Colon (tissue), 2 donors: ENCODE measurements around the gene NHERF2.

Experiments
- FAIRE-seq: peaks from 2 replicates; lab custom pipeline; 2012; peaks lifted over from hg19 to GRCh38; lab: Jason Lieb, UNC
- donor health status: control.
- donor health status: control.

NHERF2 gene

DNA sequence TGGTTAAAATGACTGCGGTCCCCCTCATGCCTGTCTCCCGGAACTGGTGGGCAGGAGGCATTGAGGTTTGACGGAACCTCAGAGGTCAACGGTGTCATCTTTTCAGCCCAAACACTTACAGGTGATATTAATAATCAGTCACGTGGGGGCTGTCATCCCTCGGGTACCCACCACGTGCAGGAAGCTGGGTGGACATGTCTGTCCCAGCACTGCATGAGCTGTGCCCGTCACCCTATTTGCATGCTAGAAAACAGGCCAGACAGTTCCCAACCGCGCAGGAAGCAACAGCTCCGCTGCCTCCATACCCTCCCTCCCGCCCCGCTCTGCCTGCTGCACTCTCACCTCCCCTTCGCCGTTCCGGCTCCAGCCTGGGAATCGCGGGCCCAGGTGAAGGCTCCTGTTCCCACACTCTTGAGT, 35.6 kb upstream of the NHERF2 start:
- no peak for FAIRE-seq

DNA sequence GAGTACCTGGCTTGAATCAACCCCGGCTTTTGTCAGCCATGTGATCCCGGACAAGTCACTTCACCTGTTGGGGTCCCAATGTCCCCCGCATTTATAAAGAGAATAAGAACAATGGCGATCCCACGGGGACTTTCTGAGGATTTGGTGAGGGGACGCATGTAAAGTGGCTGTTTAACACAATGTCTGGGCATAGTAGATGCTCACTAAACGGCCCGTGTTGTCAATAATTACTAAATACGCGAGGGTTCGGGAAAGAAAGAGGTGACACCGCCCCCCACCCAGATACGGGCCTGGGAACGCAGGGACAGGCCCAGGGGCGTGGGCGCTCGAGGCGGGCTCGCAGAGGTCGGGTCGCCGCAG, 35.1 kb upstream of the NHERF2 start:
- no peak for FAIRE-seq

DNA sequence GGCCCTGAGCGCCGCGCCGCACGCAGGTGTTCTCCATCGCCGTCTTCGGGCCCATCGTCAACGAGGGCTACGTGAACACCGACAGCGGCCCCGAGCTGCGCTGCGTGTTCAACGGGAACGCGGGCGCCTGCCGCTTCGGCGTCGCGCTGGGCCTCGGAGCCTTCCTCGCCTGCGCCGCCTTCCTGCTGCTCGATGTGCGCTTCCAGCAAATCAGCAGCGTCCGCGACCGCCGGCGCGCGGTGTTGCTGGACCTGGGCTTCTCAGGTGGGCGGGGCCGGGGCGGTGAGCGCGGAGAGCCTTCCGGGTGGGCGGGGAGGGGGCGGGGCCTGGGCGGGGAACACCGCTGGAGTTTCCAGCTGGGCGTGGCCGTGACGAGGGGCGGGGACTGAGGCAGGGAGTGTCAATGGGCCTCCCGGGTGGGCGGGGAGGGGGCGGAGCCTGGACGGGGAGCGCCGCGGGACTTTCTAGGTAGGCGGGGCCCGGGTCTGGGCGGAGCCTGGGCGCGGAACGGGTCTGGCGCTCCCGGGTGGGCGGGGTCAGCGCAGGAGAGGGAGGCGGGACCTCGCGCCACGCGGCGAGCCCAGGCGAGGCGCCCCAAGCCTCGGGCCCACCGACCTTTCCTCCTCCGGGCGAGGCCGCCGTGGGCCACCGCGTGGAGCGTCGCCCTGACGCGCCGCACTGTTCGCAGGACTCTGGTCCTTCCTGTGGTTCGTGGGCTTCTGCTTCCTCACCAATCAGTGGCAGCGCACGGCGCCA, 34.6 kb upstream of the NHERF2 start:
- FAIRE-seq = no peak

DNA sequence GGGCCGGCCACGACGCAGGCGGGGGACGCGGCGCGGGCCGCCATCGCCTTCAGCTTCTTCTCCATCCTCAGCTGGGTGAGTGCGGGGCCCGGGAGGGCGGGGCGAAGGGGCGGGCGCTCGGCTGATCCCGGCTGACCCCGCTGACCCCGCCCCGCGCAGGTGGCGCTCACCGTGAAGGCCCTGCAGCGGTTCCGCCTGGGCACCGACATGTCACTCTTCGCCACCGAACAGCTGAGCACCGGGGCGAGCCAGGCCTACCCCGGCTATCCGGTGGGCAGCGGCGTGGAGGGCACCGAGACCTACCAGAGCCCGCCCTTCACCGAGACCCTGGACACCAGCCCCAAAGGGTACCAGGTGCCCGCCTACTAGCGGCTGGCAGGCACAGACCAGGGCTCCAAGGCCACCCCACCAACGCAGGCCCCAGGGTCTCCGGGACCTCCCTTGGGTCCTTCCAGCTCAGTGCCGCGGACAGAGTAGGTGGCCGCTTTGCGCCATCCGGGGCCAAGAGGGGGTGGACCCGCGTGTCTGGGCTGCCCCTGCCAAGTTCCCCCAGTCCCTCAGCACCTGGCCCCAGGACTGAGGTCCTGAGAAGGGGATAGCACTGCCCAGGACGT, 33.9 kb upstream of the NHERF2 start:
- no peak for FAIRE-seq

DNA sequence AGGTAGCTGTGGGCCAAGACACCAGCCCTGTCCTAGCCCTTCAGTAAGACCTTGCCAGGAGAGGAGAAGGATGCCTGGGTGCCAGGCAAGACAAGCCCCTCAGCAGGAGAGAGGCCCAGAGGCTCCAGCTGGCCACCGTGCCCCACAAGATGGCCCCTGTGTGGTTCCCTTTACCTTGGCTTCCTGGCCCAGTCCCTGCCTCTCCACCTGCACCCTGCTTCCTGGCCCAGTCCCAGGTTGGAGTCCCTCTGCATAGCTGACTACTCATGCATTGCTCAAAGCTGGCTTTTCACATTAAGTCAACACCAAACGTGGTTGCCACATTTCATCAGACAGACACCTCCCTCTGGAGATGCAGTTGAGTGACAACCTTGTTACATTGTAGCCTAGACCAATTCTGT, 33.0 kb upstream of the NHERF2 start:
- no peak for FAIRE-seq

DNA sequence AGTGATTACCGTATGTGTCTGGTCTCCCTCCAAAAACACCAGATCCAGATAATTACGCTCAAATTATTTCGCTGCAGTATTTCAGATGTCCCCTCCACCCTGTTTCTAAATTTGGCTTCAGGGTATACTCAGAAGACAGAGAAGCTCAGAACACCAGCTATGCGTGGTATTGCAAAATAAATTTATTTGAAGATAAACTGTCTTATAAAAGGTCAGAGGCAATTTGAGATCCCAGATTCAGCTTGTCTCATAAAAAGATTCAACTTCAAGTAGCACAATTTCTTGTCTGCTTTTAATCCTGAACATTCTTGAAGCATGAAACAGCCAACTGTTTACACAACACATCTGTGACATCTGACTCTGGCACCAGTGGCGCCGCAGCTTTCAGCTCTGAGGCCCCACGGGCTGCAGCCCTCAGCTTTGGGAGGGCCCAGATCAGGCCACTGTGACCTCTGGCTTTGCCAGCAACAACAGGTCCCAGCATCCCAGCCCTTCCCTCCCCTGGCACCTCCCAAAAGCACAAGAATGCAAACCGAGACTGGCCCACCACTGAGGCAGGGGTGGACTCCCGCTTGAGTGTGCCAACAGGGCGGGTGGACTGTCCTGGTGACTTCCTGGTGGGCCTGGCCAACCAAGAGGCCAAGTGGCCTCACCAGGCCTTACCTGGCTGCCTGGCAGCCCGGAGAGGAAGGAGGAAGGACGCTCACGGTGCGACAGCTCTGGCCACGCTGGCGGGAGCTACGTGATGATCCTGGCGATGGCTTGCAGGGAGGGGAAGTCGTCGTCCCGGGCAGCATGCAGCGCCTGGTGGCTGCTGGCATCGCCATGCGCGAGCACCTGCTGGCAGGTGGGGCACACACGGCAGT, 29.0 kb upstream of the NHERF2 start:
- no peak for FAIRE-seq

DNA sequence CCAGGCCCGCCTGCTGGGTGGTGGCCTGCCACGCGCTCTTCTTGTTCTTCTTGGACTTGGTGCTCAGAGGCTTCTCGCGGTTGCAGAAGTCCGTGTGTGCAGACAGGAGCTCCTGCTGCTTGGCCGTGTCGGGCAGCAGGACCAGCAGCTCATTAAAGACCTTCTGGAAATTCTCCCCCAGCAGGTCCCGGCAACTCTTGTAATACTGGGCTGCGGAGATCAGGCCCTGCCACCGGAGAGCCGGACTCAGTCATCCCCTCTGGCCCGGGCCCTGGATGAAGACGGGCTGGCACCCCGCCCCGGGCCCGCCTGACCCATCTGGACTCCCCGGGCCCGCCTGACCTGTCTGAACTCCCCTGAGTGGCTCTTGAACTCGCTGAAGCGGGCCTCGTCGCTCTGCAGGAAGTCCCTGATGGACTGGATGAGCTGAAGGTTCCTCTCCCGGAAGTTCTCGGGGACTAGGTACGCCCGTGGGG, 28.3 kb upstream of the NHERF2 start:
- no peak for FAIRE-seq

DNA sequence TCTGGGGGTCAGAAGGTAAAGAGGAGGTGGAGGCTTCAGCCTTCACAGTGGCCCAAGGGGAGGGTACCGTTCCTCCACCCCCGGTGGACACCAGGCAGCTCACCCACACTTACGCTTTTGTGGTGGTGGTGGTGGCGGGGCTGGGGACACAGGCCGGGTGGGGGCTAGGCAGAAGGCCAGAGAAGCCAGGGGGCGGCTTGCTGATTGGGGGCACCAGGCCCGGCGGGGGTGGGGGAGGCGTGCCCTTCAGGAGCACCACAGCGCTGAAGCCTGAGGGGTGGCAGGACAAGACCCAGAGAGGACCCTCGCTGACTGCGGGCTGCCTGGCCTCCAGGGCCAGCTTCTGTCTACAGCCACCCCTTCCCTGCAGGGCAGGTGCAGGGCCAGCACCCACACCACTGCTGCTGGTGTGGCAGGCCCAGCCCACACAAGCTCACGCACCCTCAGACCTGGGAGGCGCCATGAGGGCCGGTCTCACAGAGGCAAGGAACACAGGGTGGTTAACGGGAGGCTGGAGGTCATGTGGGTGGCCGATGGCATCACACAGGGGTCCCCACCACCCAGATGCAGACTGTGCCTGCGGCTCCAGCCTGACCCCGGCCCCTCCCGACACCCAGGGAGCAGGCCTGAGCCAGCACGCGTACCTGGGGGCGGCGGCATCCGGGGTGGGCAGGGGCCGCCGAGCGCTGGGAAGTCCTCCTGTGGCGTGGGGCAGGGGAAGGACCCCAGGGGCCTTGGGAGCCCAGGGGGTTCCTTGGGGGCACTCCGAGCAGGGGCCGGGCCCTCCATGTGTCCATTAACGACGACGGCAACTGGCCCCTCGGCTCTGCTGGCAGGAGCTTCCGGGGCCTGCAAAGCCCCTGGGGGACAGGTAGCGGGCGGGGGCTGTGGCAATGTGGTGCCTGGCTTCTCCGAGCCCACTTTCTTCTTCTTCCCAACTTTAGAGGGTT, 27.6 kb upstream of the NHERF2 start:
- FAIRE-seq = no peak

DNA sequence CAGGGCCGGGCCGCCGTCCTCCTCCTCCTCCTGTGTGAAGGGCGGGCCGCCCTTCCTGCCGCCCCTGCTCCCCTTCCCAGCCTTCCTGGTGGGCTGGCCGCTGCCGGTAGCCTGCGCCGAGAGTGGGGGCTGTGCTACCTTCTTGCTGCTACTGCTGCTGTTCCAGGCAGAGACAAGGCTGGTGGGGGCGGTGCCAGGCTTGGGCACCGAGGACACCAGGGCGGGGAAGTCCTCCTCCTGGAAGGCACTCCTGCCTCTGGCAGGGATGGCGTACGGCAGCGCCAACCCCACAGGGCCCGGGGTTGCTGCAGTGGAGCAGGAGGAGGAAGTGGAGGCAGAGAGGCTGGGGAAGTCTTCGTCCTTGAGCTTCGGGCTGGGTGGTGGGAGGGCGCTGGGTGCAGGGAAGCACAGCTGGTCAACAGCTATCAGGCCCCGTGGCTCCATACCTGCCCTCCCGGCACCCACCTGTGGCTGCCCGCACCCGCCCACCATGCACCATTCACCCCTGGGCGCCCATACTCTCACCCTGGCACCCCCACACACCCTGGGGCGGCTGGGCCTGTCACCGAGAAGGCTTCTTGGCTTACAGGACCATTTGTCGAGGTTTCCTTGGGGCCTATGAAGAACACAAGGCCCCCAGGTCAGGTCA, 26.7 kb upstream of the NHERF2 start:
- no peak for FAIRE-seq

DNA sequence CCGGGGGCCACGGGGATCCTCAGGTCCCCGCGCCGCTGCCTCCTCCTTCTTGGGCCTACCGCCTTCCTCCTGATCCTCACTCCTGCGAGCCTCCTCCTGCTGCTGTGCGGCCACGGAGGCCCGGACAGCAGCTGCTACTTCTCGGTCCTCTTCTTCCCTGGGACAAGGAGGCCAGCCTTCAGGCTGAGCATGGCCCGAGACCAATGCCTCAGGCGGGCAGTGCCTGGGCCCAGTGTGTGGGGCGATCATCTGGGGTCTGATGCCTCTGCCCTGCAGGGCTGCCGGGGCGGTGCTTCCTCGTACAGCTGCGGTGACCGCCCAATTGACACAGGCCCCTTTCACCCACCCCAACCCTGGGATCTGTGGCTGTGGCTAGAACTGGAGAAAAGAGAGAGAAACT, 25.7 kb upstream of the NHERF2 start:
- FAIRE-seq = no peak

DNA sequence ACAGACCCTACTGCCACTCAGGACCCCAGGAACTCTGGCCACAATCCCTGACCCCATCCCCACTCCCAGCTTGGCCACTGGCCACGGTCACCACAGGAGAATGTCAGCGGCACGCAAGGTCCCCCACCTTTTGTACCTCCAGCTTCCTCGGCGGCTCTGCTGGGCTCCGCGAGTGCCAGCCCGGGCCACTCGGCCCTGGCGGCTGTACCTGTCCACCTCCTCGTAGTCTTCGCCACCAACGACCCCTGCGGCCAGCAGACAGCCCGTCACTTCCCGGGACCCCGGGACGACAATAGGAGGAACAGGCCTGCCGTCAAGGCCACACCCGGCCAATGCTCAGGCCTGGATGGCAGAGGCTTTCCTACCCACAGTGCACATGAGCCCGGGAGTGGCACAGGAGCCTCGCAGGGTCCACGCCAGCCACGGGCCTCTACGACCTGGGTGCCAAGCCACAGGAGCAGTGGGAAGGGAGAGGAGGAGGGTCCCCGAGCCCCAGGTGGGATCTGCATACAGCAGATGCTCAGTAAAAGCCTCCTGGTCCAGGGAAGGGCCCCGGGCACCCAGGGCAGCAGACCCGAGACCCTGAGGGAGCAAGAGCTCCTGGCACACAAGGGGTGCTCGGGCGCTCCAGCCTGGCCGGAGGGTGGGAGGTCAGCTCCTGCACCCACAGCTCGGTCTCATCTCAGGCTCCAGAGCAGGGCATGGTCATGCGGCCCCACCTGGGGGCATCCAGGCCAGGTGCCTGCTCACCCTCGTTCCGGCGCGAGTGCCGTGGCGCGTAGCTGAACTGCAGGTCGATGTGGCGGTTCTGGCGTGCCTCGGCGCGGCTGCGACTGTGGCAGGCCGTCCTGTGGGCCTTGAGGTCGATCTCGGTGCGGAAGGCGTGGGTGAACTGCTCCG, 25.0 kb upstream of the NHERF2 start:
- no peak for FAIRE-seq

DNA sequence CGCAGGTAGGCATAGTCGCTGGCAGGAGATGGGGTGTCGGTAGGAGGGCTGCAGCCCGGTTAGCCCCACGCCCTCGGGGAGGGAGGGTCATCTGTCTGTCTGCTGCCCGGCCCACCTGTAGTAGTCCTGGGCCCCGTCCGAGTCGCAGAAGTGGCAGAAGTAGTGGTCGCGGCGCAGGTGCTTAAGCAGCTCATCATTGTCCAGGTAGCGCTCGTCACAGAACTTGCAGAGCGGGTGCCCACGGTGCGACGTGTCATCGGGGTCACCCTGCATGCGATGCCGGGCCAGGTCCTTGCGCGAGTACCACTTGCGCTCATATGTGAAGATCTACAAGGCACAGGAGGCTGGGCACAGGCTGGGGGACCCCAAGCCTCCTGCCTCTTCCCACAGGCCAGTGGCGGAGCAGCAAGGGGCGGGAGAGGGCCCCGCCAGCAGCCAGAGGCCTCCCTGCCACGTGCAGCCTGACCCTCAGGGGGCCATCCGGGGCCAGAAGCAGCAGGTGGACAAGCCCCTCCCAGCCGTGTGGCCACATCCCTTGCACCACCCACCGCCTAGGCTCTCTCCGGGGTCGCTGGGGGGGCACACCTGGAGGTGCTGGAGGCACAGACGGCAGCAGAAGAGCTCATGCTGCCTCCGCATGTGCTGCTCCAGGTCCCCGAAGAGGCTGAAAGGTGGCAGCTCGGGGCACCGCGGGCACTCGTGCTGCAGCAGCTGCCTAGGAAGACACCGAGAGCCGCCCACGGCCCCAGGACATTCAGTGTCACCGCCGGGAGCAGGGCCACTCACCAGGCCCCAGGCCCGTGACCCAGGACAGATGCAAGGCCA, 24.1 kb upstream of the NHERF2 start:
- no peak for FAIRE-seq

DNA sequence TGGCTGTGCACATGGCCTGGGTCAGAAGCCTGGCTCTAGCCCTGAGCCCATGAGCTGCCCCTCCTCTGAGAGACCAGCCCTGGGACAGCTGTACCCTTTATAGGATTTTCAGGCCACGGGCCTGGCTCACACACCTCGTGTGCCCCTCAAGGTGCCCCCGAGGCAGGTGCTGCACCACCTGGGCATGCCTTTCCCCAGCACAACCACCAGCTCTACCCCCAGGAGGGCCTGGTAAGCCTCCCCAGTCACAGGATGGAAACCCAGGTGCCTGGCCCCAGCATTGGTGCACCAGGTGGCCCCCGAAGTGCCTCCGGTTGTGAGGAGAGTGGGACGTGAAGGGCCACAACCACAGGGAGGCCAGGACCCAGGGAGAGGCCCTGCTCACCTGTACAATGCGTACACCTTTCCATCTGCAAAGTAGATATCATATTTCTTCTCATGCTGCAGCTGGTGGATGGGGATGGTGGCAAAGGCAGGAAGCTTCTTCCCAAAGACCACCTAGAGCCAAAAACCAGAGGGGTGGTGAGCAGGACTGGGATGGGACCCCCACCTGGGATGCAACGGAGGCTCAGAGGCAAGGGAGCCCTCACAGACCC, 23.4 kb upstream of the NHERF2 start:
- FAIRE-seq = no peak

DNA sequence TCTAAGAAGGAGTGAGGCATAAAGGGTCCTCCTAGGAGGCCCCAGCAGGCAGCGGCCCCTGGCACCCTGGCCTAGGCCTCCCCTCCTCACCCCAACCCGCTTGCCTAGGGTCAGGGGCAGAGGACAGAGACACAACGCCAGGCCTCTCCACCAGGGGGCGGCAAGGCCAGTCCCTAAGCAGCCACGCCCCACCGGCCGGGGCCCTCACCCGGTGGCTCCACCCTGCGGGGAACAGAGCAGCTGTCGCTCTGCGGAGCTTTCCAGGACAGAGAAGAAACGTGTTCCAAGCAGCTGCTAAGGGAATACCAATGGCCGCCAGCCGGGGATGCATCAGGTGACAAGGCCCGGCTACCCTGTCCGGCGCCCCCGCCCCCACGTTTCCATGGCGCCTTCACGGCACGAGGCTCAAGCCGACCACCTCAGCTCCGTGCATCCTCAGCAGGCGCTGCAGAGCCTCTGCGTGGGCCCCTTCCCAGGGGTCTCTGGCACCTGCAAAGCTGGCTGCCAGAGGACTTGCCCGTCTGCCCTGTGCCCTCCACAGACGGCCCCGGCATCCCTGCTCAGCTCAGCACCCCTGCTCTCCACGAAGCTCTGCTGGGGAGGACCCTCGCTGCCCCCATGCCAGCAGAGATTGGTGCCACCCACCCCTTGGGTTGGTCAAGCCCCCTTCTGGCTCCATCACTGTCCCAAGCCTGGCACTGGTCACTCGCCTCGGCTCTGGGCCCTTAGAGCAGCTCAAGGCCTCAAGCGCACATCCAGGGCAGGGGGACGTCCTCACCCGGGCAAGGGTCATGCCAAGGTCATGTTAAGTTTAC, 22.7 kb upstream of the NHERF2 start:
- FAIRE-seq = no peak

DNA sequence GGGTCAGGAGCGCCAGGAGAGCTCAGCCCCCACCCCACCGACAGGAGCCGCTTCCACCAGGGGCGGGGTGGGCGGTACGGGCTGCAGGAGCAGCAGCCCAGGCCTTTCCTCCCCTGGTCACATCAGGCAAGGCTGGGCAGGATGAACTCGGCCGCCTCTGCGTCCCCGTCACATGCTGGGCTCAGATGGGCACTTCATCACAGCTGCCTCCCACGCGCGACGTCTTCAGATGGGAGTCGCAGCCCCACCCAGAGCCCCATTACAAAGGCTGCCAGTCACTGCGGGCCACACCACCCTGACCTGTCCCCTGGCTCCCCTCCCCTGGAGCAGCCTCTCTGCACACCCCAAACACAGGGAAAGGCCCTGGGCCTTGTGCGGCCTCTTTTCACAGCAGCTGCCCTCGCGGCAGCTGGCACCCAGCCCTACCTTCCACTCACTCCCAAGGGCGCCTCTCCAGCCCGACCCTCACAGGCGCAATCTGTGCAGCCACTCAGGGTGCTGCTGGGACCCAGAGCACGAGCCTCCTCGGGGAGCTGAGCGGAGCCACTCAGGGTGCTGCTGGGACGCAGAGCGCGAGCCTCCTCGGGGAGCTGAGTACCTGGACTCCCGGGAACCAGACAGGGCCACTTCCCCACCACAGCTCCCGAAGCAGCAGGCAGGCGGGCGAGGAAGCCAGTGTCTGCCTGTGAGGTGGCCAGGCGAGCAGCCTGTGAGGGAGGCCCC, 21.7 kb upstream of the NHERF2 start:
- no peak for FAIRE-seq

DNA sequence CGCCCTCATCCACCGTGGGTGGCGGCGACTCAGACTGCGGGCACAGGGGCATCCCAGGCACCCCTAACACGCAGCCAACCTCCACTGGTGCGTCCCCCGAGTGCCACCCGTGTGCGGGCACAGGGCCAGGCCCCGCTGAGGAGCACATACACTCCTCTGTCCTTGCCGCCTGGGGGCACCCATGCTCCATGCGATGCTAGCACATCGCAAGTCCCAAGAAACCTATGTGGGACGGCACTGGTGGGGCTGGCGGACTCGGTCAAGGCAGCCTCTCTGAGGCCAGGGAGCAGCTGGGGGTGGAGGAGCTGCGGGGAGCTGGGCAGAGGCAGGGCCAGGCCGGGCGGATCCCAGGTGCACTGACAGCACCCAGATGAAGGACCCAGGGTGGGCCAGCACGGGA, 21.1 kb upstream of the NHERF2 start:
- no peak for FAIRE-seq

DNA sequence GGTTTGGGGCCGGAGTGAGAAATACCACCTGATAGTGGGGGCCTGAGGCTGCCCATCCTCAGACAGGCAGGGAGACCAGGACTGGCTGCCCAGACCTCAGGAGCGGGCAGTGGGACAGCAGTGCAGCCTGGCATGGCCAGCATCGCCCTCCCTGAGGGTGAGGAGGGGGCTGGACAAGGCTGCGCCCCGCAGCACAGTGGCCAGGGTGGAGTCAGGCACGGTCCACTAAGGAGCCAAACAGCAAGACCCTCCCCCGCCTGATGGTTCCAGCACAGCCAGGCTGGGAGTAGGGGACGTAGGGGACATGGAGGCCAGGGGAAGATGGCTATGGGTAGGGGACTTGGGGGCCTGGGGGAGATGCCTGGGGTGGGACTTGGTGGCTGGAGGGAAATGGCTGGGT, 20.4 kb upstream of the NHERF2 start:
- FAIRE-seq = no peak
